Parathyroid adenoma (tissue), 2 donors: ENCODE measurements around the gene DDX10.

Experiments
- H2AFZ ChIP-seq: fragments of 300-600 bp; sonication (generic); one replicate; pipeline ENCODE4 v1.7.0; 2017; ENCODE audit warnings: antibody characterized with exemption, mild to moderate bottlenecking
- H3K27ac ChIP-seq: fragments of 300-600 bp; sonication (generic); one replicate; pipeline ENCODE4 v1.7.0; 2017
- H3K27me3 ChIP-seq: fragments of 300-600 bp; sonication (generic); one replicate; pipeline ENCODE4 v1.7.0; 2017; ENCODE audit warnings: low read length; ENCODE audit not compliant: control insufficient read depth, insufficient read depth
- H3K36me3 ChIP-seq: fragments of 300-600 bp; sonication (generic); one replicate; pipeline ENCODE4 v1.7.0; 2017; ENCODE audit warnings: low read length; ENCODE audit not compliant: control insufficient read depth, insufficient read depth
- H3K4me1 ChIP-seq: fragments of 300-600 bp; sonication (generic); one replicate; pipeline ENCODE4 v1.7.0; 2017; ENCODE audit warnings: control low read depth
- H3K4me2 ChIP-seq: fragments of 300-600 bp; sonication (generic); one replicate; pipeline ENCODE4 v1.7.0; 2017; ENCODE audit warnings: low read length
- H3K4me3 ChIP-seq: fragments of 300-600 bp; sonication (generic); one replicate; pipeline ENCODE4 v1.7.0; 2017; ENCODE audit warnings: low read depth, low read length
- H3K79me2 ChIP-seq: fragments of 300-600 bp; sonication (generic); one replicate; pipeline ENCODE4 v1.7.0; 2017; ENCODE audit warnings: control low read depth
- H3K9ac ChIP-seq: fragments of 300-600 bp; sonication (generic); one replicate; pipeline ENCODE4 v1.7.0; 2017; ENCODE audit warnings: mild to moderate bottlenecking
- H3K9me3 ChIP-seq: fragments of 300-600 bp; sonication (generic); one replicate; pipeline ENCODE4 v1.7.0; 2017; ENCODE audit warnings: low read length; ENCODE audit not compliant: control insufficient read depth
- TF ChIP-seq, protein P1 (sequence below): fragments of 300-600 bp; sonication (generic); IDR thresholded peaks from one replicate; pipeline ENCODE4 v1.7.0; 2017; ENCODE audit warnings: antibody characterized with exemption, mild to moderate bottlenecking
- donor health status: primary hyperparathyroidism.

Gene DDX10

DNA sequence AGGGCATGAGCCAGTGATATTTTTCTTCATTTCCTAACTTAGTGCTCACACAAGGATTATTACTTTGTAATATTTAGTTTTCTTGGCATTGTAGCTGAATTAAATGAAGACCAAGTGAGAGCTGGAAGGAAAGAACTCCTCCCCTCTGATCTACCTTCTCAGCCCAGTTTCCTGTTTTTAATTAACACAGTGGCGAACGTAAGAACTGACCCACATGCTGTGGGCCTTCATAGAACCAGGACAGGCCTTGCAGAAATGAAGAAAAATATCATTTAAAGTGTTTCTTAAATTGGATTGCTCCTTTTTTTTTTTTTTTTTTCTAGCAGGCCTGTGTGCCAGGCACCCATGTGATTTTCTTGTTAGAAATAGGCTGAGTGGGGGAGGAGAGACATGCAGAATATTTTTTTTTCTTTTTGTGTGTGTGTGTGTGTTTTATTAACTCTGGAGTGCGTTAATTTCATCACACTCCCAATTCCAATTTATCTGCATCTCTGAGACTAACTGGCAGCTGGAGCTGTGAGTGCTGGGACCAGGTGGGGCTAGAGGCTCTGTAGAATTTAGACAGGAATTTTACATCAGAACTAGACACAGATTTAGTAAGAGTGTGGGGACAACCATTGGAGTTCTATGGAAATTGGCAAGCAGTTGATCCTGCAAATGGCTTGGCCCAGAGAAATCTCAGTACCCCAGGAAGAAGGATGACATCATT is 320.5 kb downstream of the DDX10 start:
- Histone ChIP-seq H3K4me1 (no peaks in the 10 kb centered on the region), H3K27me3 (no peaks in the 10 kb centered on the region), H3K9me3 (no peaks in the 10 kb centered on the region), H3K4me2 (no peak overlapping the region), H3K9ac (no peak overlapping the region), H3K36me3 (no peaks in the 10 kb centered on the region), H3K79me2 (no peaks in the 10 kb centered on the region), H3K27ac (no peak overlapping the region), H3K4me3 (no peak overlapping the region), H2AFZ (no peak overlapping the region)
- TF ChIP-seq, protein P1, sequence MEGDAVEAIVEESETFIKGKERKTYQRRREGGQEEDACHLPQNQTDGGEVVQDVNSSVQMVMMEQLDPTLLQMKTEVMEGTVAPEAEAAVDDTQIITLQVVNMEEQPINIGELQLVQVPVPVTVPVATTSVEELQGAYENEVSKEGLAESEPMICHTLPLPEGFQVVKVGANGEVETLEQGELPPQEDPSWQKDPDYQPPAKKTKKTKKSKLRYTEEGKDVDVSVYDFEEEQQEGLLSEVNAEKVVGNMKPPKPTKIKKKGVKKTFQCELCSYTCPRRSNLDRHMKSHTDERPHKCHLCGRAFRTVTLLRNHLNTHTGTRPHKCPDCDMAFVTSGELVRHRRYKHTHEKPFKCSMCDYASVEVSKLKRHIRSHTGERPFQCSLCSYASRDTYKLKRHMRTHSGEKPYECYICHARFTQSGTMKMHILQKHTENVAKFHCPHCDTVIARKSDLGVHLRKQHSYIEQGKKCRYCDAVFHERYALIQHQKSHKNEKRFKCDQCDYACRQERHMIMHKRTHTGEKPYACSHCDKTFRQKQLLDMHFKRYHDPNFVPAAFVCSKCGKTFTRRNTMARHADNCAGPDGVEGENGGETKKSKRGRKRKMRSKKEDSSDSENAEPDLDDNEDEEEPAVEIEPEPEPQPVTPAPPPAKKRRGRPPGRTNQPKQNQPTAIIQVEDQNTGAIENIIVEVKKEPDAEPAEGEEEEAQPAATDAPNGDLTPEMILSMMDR: no peak

DNA sequence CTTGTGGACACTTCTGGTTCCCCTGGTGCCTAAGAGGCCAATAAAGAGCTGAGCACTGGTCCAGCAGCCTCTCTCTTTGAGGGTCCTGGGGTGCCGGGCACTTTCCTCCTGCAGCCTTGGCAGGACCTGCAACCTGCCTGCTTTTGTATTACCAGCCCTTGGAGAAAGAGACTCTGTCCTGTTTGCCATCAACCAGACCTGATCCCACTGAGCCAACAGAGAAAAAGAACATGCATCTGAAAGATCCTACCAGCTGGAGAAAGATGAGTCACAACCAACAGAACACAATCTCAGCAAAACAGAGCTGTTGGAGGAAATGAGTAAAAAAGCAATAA is 321.0 kb downstream of the DDX10 start:
- Histone ChIP-seq H2AFZ (no peak overlapping the region), H3K4me3 (no peak overlapping the region), H3K27me3 (no peaks in the 10 kb centered on the region), H3K79me2 (no peaks in the 10 kb centered on the region), H3K4me2 (no peak overlapping the region), H3K9me3 (no peaks in the 10 kb centered on the region), H3K27ac (no peak overlapping the region), H3K36me3 (no peaks in the 10 kb centered on the region), H3K4me1 (no peaks in the 10 kb centered on the region), H3K9ac (no peak overlapping the region)
- TF ChIP-seq, protein P1: no peak
